ENCODE results near the gene ABTB2. TPM values are rescaled to one million over a fixed set of nuclear protein-coding genes. Genes with fewer than 3 reads are reported as not detected.

The ABTB2 gene
- total and polyA plus RNA-seq, 2 of the 8 experiments (the other 6 are each of a cell fraction or from before 2014, with no cell fraction given) = 7.7 to 10.2 TPM

- no peak overlapping the region for H2BK120ac ChIP-seq (replicated peaks; ENCODE audit: low read depth, low read length)
- H3K36me3 ChIP-seq (ENCODE audit: control insufficient read depth in 2 of 4, insufficient read depth in 4 of 4, low read length in 3 of 4) = no peaks in the 10 kb centered on the region
- no peak overlapping the region for H4K5ac ChIP-seq (ENCODE audit: insufficient read length, low read depth, low read length)
- CTCF ChIA-PET (ENCODE audit: partially characterized antibody) = interaction anchor here (0.6 to 4.4 kb wide), 7 partner anchors 33 to 560 kb away, joined by 3 to 20 read pairs (median 4); partner anchors contain the start of gene ABTB2
- no peak overlapping the region for H4K91ac ChIP-seq (replicated peaks; ENCODE audit: insufficient read length, low read length)
- no peak overlapping the region for H3K14ac ChIP-seq (ENCODE audit: insufficient read length)
- H3K18ac ChIP-seq (ENCODE audit: extremely low read depth, low read length) = no peak overlapping the region
- H3K9ac ChIP-seq (replicated peaks in 1 of 4; ENCODE audit: extremely low read depth in 1 of 4, low read depth in 3 of 4, low read length in 3 of 4) = no peak overlapping the region
- no peak overlapping the region for H3K27ac ChIP-seq (ENCODE audit: low read depth, low read length)
- POLR2A ChIA-PET (ENCODE audit: partially characterized antibody) = interaction anchor here (1.2 kb wide), 1 partner anchor 9 kb away, joined by 3 read pairs; no protein-coding TSS in a partner anchor
- peaks cover 3 to 23% (median 13%) of the 10 kb centered on the region in 4 experiments for H3K4me1 ChIP-seq (replicated peaks in 1 of 4; ENCODE audit: control insufficient read depth in 3 of 4, insufficient read depth in 4 of 4, low read length in 3 of 4)
- H3K9me3 ChIP-seq (ENCODE audit: insufficient read depth in 2 of 2, low read depth in 1 of 2, low read length in 1 of 2) = no peaks in the 10 kb centered on the region
- H2BK20ac ChIP-seq (ENCODE audit: low read length) = no peak overlapping the region
- no peaks in the 10 kb centered on the region for H3K79me2 ChIP-seq (ENCODE audit: control insufficient read depth in 1 of 2, insufficient read depth in 2 of 2, low read length in 2 of 2)
- H3K4me2 ChIP-seq (ENCODE audit: insufficient read depth in 1 of 2, low read depth in 2 of 2, low read length in 2 of 2) = no peak overlapping the region
- H3K4ac ChIP-seq (replicated peaks; ENCODE audit: insufficient read length, low read depth, low read length) = no peak overlapping the region
- FAIRE-seq (no peak), DNase-seq (ENCODE audit: low read depth in 1 of 2, low spot score in 2 of 2) (no peak)
- no peak overlapping the region for H3K4me3 ChIP-seq (ENCODE audit: extremely low read depth in 1 of 4, insufficient read depth in 2 of 4, low read depth in 3 of 4, low read length in 4 of 4)
- H3K23me2 ChIP-seq (ENCODE audit: low read depth, low read length) = no peaks in the 10 kb centered on the region
- peak overlapping the region; percentile 60; the same call in 1 of the 2 replicates for H2BK12ac ChIP-seq (ENCODE audit: low read depth, low read length)
- H4K20me1 ChIP-seq (replicated peaks in 1 of 2; ENCODE audit: control insufficient read depth in 1 of 2, insufficient read depth in 2 of 2, low read length in 2 of 2) = no peaks in the 10 kb centered on the region
- no peaks in the 10 kb centered on the region for H3K27me3 ChIP-seq (replicated peaks in 1 of 4; ENCODE audit: control insufficient read depth in 3 of 4, extremely low read depth in 1 of 4, insufficient read depth in 3 of 4, low read length in 3 of 4)
- H2BK5ac ChIP-seq (ENCODE audit: low read depth, low read length) = no peak overlapping the region
- H2AFZ ChIP-seq (ENCODE audit: low read length) = no peak overlapping the region
- no peaks in the 10 kb centered on the region for H3K79me1 ChIP-seq (ENCODE audit: low read depth, low read length)
- 0 out of 2 replicates have a peak overlapping the region, but pooled peaks have one; percentile 39 for H2AK5ac ChIP-seq (ENCODE audit: low read depth, low read length)
- H4K8ac ChIP-seq (ENCODE audit: extremely low read depth, insufficient read depth, low read length) = no peak overlapping the region
- no peak overlapping the region for H2BK15ac ChIP-seq (ENCODE audit: low read length)
- H3K56ac ChIP-seq (replicated peaks; ENCODE audit: insufficient read length, low read depth, low read length) = no peak overlapping the region
- no peak overlapping the region for H3K23ac ChIP-seq (ENCODE audit: insufficient read length)
- WGBS, 2 experiments (ENCODE audit: extremely low coverage in 1 of 2, insufficient coverage in 1 of 2, insufficient read length in 1 of 2, insufficient replicate concordance in 2 of 2, low coverage in 1 of 2, low lambda C conversion rate in 2 of 2, missing lambda C conversion rate in 1 of 2) = 89% methylated on average over 10 of the region's 11 CpGs; no CpG with 5 or more reads in 1 of the 2 experiments
- no peak for TF ChIP-seq MAX (IDR thresholded peaks at IDR 0.05)
- TF ChIP-seq CBX5 (IDR thresholded peaks at IDR 0.05; ENCODE audit: low read depth, low read length) = no peak
- TF ChIP-seq SP4 (IDR thresholded peaks at IDR 0.05; ENCODE audit: low read length) = no peak
- no peak for TF ChIP-seq SIX5 (IDR thresholded peaks at IDR 0.05; ENCODE audit: low read depth, low read length)
- TF ChIP-seq, protein P1, sequence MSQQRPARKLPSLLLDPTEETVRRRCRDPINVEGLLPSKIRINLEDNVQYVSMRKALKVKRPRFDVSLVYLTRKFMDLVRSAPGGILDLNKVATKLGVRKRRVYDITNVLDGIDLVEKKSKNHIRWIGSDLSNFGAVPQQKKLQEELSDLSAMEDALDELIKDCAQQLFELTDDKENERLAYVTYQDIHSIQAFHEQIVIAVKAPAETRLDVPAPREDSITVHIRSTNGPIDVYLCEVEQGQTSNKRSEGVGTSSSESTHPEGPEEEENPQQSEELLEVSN (IDR thresholded peaks at IDR 0.05) = no peak
- no peak for TF ChIP-seq KDM5A (IDR thresholded peaks at IDR 0.05; ENCODE audit: low read length)
- no peak for TF ChIP-seq USF2 (IDR thresholded peaks at IDR 0.05; ENCODE audit: low read length)
- TF ChIP-seq JUN (IDR thresholded peaks at IDR 0.05; ENCODE audit: low read depth, low read length) = no peak
- no peak for TF ChIP-seq EZH2 (IDR thresholded peaks at IDR 0.05; ENCODE audit: low read depth, low read length, severe bottlenecking)
- no peak for TF ChIP-seq SP1 (IDR thresholded peaks at IDR 0.05; ENCODE audit: low read depth, low read length)
- no peak for TF ChIP-seq SIRT6 (IDR thresholded peaks at IDR 0.05; ENCODE audit: low read length)
These were observed 149.3 kb downstream of the ABTB2 start for GRCh38 chr11:34208266-34209135.
